HG02763 (cell line): Measurements from ENCODE around the gene ZNF836.

Experiments used
- ATAC-seq: cut with Tn5 transposase; IDR thresholded peaks from one replicate; pipeline ENCODE4 v1.9.1; 2021; ENCODE audit warnings: mild to moderate bottlenecking, moderate library complexity; ENCODE audit not compliant: unreplicated experiment

The ZNF836 gene

DNA sequence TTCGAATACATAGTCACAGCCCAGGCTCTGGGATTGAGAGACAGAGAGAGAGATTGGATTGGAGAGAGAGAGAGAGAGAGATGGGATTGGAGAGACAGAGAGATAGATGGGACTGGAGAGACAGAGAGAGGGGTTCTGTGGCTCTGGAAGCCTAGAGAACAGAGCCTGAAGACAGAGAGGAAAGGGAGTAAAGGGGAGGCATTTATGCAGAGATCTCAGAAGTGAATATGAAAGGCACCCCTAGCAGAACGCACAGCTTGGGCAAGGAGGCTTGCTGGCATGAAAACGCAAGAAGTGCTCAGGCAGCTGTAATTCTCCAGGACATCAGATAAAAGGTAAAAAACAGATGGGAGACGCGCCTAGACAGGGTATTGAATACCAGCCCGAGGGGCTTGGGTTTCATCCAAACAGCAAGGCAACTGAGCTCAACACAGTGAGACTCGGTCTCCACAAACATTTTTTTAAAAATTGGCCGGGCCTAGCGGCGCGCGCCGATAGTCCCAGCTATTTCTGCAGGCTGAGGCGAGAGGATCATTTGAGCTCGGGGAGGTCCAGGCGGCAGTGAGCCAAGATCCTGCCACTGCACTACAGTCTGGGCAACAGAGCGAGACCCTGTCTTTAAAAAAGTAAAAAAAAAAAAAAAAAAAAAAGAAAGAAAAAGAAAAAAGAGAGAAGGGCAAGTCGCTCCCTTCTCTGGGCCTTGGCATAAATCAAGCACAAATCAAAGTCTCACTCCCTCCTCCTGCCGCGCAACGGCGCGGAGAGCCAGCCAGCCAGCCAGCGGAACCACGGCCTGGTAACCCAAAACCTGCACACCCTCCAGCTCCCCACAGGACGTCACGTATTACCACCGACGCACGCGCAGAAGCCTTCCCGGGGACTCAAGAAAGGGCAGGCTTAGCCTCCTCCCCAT lies 17.7 kb upstream of the ZNF836 start:
- peak; percentile 6 for ATAC-seq

DNA sequence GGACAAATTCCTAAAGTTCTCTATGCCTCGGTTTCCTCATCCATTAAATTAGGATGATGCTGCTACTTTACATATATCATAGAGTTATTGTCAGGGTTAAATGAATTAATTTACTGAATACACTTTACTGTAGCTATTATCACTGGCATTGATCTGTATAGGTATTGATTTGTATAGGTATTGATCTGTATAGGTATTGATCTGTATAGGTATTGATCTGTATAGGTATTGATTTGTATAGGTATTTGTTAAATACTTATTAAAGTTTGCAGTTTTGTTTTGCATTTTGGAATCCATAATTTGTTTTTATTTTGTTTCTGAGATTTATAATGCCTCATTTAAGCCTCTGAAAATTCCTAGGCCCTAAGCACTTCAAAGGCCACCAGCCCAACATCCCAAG lies 16.0 kb upstream of the ZNF836 start:
- no peak for ATAC-seq

DNA sequence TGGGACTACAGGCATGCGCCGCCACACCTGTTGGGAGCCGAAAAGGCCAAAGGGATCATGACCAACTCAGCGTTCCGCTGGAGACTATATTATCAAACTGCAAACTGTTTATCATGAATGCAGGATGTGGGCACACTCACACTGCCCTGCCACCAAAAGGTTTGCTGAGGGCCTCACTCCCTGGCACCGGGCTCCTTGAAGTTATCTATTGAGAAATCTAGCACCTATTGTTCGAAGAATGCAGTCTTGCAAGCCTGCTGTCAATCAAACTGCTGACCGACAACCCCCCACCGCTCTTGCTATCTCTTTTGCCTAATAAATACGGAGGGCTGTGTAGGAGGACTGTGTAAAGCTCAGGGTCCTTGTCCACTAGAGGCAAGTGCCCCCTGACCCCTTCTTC lies 5.2 kb upstream of the ZNF836 start:
- no peak for ATAC-seq

DNA sequence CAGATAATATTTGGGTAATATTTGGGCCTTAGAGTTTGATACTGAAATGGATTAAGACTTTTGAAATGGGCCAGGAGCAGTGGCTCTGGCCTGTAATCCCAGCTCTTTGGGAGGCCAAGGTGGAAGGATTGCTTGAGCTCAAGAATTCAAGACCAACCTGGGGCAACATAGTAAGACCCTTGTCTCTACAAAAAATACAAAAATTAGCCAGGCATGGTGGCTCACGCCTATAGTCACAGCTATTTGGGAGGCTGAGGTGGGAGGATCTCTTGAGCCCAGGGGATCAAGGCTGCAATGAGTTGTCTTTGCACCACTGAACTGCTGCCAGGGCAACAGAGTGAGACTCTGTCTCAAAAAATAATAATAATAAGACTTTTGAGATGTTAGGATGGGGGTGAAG lies 926 bp upstream of the ZNF836 start:
- ATAC-seq = no peak

DNA sequence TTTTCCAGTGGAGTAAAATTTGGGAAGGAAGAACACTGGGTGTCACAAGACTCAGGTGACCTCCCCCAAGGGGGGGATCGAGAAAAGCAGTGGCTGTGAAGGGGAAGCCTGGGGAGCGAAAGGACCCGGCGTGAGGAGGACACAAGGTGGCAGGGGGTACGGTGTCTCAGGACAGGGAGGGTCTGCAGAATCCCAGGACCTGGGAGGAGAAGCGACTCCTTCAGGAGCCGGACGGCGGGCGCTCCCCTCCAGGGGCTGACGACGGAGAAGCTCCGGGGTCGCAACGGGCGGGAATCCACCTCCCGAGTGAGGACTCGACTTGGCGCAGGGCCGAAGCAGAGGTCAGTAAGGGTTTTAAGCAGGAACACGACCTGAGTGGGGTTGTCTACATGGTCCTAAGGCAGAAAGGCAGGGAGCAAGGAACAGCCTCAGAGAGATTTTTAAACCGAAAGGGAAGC lies 529 bp downstream of the ZNF836 start:
- peak; percentile 15 for ATAC-seq

DNA sequence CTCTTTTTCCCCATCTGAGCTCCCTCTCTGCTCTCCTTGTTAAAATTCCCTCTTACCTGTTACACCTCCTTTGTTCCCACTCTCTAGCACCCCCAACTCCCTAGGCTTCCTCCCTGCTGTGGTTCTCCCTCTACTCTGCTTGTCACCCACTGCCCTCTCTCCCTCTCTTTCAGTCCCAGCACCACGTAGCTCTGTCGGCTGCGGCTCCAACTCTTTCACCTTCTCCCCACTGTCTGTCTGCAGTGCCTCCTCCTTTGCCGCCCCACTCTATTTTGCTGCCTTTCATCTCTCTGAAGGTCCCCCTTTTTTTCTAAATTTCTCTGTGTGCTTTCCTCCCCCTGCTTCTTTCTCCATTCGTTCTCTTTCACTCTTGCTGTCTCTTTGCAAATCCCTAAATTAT lies 1.1 kb downstream of the ZNF836 start:
- ATAC-seq = no peak

DNA sequence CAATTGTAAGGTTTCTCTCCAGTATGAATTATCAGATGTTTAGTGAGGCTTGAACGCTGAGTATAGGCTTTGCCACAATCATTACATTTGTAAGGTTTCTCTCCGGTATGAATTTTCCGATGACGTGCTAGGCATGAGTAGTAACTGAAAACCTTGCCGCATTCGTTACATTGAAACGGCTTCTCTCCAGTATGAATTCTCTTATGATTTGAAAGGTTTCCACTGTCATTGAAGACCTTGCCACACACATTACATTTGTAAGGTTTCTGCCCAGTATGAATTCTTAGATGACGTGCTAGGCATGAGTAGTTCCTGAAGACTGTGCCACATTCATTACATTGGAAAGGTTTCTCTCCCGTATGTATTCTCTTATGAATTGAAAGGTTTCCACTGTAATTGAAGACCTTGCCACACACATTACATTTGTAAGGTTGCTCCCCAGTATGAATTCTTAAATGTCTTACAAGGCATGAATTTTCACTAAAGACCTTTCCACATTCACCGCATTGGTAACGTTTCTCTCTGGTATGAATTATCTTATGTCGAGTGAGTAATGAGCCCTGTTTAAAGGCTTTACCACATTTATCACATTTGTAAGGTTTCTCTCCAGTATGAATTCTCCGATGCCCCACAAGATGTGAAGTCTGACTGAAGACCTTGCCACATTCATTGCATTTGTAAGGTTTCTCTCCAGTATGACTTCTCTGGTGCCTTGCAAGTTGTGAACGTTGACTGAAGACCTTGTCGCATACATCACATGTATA lies 15.6 kb downstream of the ZNF836 start:
- ATAC-seq = no peak

DNA sequence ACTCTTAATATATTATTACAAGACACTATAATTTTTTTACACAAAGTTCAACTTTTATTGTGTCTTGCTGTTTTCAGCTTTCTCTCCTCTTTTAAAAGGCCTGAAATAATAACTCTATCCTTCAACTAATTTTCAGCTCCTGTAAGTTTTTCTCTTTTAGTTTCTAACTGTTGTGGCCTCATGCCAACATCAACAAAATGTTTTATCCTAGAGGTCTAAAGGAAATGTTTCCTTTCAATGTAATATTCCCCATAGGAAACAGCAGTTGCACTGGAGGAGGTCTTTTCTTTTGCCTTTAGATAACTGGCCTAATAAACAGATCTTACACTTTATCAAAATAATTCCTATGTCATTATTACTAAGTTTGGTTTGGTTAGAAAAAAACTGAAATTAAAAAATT lies 23.2 kb downstream of the ZNF836 start:
- no peak for ATAC-seq

DNA sequence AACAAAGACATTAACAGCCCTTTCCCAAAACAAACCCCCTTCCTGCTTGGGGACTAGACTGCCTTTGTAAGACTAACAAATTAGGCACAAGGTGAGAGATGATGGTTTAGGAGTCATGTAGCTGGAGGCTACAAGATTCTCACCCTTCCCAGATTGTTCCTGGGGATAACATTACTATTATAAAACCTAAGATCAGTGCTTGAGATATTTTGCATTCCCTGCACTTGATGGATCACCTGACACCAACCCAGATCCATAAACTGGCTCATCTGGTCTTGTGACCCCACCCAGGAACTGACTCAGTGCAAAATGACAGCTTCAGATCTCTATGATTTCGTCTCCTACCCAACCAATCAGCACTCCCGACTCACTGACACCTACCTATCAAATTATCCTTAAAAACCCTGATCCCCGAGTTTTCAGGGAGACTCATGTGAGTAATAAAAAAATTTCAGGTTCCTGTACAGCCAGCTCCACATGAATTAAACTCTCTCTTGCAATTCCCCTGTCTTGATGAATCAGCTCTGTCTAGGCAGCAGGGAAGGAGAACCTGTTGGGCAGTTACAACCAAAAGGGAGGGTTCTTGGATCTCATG lies 29.3 kb downstream of the ZNF836 start:
- ATAC-seq = no peak

DNA sequence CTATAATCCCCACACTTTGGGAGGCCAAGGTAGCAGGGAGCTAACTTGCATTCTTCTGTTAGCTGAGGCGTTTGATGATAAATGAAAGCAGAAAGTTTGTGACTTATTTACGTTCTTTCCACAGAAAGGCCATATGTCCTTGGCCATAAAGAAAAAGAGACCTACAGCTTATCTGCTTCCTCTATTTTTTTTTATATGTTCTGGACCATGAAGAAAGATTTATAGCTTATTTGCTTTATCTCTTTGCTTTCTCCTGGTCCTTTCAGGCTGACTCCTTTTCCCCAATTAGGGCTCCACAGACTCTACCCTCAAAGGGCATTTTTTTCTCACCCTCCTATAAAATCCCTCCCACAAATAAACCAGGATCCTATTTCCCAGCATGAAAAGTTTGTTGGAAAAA lies 30.2 kb downstream of the ZNF836 start:
- no peak for ATAC-seq

DNA sequence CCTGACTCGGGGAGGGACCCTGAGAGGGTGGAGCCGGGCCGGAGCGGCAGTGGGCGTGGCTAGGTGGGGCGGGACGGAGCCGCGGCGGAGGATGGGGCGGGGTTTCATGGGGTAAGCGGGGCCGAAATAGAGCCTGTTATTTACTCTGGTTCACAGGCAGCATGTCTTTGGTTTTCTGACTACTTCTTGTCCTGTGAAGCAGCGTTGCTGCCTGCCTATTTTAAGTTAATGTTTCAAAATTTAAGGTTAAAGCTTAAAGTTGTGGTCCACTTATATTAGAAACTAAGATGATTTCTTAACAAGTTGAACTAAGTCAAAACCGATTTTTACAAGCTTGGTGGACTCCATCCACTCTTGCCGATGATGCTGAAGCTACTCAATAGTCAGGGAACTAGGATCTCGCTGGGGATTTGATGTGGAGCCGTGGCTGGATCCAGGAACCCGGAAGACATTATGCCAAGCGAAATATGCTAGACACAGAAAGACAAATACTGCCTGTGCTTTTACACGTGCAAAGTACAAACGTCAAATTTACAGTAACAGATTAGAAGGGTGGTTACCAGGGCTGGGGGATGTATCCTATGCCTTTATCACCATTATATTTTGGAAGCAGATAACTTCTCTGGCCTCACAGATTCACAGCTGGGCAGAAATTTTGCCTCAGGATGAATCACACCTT lies 31.2 kb downstream of the ZNF836 start:
- peak; percentile 95 for ATAC-seq

DNA sequence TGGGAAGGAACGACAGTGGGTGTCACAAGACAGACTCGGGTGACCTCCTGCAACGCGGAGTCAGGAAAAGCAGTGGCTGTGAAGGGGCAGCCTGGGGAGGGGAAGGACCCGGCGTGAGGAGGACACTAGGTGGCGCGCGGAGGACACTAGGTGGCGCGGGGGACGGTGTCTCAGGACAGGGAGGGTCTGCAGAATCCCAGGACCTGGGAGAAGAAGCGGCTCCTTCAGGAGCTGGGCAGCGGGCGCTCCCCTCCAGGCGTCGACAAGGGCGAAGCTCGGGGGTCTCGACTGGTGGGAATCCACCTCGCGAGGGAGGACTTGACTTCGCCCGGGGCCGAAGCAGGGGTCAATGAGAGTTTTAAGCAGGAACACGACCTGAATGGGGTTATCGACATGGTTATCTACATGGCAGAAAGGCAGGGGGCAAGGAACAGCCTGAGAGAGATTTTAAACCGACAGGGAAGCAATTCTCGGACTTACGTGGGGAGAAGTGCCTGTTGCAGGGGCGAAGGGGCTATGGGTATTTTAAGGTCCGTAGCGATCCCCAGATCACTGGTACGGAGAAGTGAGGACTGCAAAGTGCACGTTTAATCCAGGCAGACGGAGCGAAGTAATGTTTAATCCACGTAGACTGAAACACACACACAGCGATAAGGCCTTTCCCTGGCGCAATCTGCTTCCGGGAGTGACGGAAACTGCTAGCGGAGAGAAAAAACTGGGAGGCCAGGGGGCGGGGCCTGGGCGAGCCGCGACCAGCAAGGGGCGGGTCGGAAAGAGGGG lies 32.0 kb downstream of the ZNF836 start, which contains the start of gene ZNF616:
Gene ZNF616, minus strand, starts transcription at position 687 of the 780 bp plus-strand sequence. CDS start 9,426 bp downstream, outside the sequence.
- ATAC-seq = peak; percentile 46

DNA sequence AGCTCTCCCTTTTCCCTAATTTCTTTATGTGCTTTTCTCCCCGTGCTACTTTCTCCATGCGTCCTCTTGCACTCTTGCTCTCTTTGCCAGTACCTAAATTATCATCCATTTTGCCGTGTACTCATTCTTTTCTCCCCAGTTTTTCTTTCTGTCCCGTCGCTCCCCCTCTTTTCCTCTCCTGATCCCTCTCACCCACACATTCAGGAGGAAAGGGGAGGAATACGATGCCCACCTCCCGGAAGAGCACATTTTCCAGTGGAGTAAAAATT lies 32.5 kb downstream of the ZNF836 start:
- no peak for ATAC-seq

DNA sequence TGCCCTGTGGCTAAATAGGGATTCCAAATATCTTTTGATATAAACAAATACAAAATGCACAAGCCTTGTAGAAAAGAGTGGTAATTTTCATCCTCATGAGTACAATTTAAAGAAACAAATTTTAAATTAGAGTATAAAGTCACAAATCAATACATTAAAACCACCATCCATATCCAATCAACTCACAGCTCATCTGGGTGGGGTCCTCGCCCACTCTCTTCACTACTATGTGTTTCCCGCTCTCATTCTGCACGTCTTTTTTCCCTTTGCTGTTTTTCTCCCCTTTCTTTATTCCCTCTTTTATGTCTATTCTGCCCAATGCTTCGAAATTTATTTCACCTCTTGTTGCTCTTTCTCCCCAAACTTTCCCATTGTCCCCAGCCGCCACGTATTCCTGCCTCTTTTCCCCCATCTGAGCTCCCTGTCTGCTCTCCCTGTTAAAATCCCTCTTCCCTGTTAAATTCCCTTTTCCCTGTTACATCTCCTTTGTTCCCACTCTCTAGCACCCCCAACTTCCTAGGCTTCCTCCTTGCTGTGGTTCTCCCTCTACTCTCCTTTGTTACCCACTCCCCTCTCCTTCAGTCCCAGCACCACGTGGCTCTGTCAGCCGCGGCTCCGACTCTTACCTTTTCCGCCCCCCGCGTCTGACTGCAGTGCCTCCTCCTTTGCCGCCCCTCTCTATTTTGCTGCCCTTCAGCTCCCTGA lies 33.0 kb downstream of the ZNF836 start:
- ATAC-seq = no peak

DNA sequence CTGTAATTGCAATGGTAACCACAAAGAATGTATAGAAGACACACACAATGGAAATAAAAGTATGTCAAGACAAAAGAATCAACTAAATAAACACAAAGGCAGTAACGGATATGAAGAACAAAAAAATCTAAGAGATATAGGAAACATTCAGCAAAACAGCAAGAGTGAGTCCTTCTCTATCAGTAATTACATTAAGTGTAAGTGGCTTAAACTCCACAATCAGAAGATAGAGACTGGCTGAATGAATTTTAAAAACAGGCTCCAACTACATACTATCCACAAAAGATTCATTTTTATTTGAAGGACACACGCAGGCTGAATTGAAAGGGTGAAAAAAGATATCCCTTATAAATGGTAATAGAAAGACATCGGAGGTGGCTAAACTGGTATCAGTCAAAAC lies 51.1 kb downstream of the ZNF836 start:
- ATAC-seq = no peak

DNA sequence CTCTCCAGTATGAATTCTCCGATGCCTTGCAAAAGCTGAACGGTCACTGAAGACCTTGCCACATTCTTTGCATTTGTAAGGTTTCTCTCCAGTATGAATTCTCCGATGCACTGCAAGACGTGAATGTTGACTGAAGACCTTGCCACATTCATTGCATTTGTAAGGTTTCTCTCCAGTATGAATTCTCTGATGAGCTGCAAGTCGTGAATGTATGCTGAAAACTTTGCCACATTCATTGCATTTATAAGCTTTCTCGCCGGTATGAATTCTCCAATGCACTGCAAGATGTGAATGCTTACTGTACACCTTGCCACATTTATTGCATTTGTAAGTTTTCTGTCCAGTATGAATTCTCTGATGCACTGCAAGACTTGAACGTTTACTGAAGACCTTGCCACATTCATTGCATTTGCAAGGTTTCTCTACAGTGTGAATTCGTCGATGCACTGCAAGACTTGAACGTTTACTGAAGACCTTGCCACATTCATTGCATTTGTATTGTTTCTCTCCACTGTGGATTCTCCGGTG lies 55.8 kb downstream of the ZNF836 start:
- no peak for ATAC-seq

DNA sequence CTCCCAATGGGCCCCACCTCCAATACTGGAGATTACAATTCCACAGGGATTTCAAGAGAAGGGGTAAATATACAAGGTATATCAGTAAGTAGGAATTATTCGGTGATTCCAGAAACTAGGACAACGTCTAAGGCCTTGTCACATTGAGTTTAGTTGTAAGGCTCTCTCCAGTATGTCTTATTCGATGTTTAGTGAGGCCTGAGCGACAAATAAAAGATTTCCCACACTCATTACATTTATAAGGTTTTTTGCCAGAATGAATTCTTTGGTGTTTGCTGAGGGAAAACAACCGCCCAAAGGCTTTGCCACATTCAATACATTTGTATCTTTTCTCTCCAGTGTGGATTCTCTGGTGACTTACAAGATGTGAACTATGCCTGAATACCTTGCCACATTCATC lies 56.7 kb downstream of the ZNF836 start:
- no peak for ATAC-seq

DNA sequence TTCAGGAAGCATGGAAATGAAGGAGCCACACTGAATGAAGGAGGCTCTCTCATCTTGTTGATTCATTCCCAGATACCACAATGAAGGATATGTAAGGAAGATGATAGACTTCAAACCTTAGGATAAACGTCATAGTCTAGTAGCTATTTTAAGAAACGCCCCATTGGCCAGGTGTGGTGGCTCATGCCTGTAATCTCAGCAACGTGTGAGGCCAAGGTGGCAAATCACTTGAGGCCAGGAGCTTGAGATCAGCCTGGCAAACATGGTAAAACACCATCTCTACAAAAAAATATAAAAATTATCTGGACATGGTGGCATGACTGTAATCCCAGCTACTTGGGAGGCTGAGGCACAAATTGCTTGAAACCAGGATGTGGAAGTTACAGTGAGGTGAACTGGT lies 58.8 kb downstream of the ZNF836 start:
- no peak for ATAC-seq

DNA sequence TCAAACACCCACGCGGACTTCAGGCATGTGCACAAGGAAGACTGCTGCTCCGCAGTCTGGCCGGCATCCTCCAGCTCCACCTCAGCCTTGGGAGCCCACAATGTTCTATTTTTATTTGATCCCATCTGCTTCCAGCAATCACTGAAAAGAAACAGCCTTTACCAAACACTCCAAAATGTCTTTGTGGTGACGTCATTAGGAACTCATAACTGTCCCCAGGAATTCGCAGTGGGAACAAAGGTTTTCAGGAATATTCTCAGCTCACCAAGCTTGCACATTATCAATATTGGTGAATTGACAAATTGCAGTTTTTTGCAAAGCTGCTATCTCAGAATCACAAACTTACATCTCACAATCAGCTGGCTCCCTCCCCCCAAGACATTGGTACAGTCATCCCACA lies 60.6 kb downstream of the ZNF836 start:
- no peak for ATAC-seq
